ACC112 (cell line): ENCODE results near the gene HECW1.

Experiments
- H2AFZ ChIP-seq: fragments of 200-600 bp; sonication (generic); one replicate; pipeline ENCODE4 v1.6.0; 2017; ENCODE audit warnings: antibody characterized with exemption, low read length; ENCODE audit not compliant: unreplicated experiment
- H3K27ac ChIP-seq: fragments of 200-600 bp; sonication (generic); 2 replicates; pipeline ENCODE4 v1.5.1; 2014; ENCODE audit warnings: low read depth, mild to moderate bottlenecking, antibody characterized with exemption, low read length, moderate library complexity
- H3K27me3 ChIP-seq: fragments of 200-600 bp; sonication (generic); 2 replicates; pipeline ENCODE4 v1.6.1; 2014; ENCODE audit warnings: mild to moderate bottlenecking, antibody characterized with exemption, low read length, moderate library complexity, mixed read lengths; ENCODE audit not compliant: insufficient read depth
- H3K36me3 ChIP-seq: fragments of 200-600 bp; sonication (generic); 2 replicates; pipeline ENCODE4 v1.6.1; 2016; ENCODE audit warnings: mild to moderate bottlenecking, antibody characterized with exemption, low read length, moderate library complexity, mixed read lengths; ENCODE audit not compliant: insufficient read depth
- H3K4me1 ChIP-seq: fragments of 200-600 bp; sonication (generic); one replicate; pipeline ENCODE4 v1.6.1; 2016; ENCODE audit warnings: low read length, mixed read lengths; ENCODE audit not compliant: insufficient read depth, unreplicated experiment, control insufficient read depth
- H3K4me3 ChIP-seq: fragments of 200-600 bp; sonication (generic); 2 replicates; pipeline ENCODE4 v1.5.1; 2014; ENCODE audit warnings: mild to moderate bottlenecking, low read depth, low read length
- H3K79me2 ChIP-seq: fragments of 200-600 bp; sonication (generic); one replicate; pipeline ENCODE4 v1.6.0; 2016; ENCODE audit warnings: low read length; ENCODE audit not compliant: control insufficient read depth, unreplicated experiment, insufficient read depth

HECW1 gene

DNA sequence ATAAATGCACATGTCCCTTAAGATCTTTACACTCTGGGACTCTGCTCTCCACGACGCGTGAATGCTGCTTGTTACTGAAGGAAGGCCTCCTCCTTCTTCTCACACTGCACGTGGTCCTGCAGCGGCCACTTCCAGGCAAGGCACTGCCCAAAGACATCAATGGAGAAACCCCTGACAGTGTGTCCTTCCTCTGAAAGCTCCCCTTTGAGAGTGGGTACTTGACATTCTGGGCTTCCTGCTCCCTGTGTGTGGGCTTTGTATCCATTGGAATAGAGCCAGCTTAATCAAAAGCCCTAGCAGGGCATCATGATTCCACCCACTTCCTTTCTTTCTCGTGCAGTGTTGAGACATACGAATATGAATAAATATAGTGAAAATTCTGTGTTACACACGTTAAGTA lies 400.8 kb downstream of the HECW1 start:
- no peak overlapping the region for H2AFZ ChIP-seq

GRCh38 chr7:43516581-43517342 lies 404.3 kb downstream of the HECW1 start:
- Histone ChIP-seq H3K4me1 (peaks cover 9% of the 10 kb centered on the region), H2AFZ (no peak overlapping the region), H3K27me3 (peaks cover 20% of the 10 kb centered on the region), H3K27ac (no peak overlapping the region), H3K36me3 (no peaks in the 10 kb centered on the region), H3K79me2 (no peaks in the 10 kb centered on the region), H3K4me3 (no peak overlapping the region)

More for the DNA sequence above, 400.8 kb downstream of the HECW1 start:
- no peak overlapping the region for H3K4me3 ChIP-seq
- peaks cover 51% of the 10 kb centered on the region for H3K27me3 ChIP-seq
- H3K27ac ChIP-seq: no peak overlapping the region
- H3K79me2 ChIP-seq: no peaks in the 10 kb centered on the region
- no peaks in the 10 kb centered on the region for H3K36me3 ChIP-seq
- H3K4me1 ChIP-seq: peaks cover 9% of the 10 kb centered on the region

- Histone ChIP-seq H3K4me3 (no peak overlapping the region), H3K79me2 (no peaks in the 10 kb centered on the region), H3K27me3 (peaks cover 15% of the 10 kb centered on the region; the same call in 1 of the 2 replicates), H3K36me3 (no peaks in the 10 kb centered on the region), H3K27ac (no peak overlapping the region), H3K4me1 (peaks cover 9% of the 10 kb centered on the region), H2AFZ (no peak overlapping the region)
Measured at GRCh38 chr7:43517464-43517863, 405.0 kb downstream of the HECW1 start.

DNA sequence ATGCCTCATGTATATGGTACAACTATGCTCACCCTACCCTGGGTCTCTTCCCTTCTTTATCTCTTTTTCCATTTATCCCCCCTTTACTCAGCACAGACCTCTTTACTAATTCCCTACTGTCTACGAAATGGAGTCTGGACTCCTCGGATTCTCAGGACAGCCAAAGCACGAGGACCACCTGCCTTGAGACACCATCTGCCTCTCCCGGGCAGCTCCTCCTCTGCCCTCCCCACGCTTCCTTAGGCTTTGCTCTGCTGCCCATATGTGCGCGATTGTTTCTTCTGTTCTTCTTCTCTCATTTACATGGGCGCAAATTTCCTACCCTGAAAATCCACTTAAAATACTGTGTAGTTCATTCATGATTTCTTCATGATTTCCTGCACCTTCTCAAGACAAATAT lies 407.8 kb downstream of the HECW1 start:
- Histone ChIP-seq H2AFZ (no peak overlapping the region), H3K4me3 (no peak overlapping the region), H3K36me3 (no peaks in the 10 kb centered on the region), H3K27ac (no peak overlapping the region), H3K27me3 (0 out of 2 replicates have a peak, but pooled peaks cover under 1% of the 10 kb centered on the region), H3K4me1 (no peaks in the 10 kb centered on the region), H3K79me2 (no peaks in the 10 kb centered on the region)

- H3K4me1 ChIP-seq: no peaks in the 10 kb centered on the region
- H2AFZ ChIP-seq: no peak overlapping the region
- no peaks in the 10 kb centered on the region for H3K79me2 ChIP-seq
- H3K27me3 ChIP-seq: no peaks in the 10 kb centered on the region
- H3K27ac ChIP-seq: no peak overlapping the region
- H3K36me3 ChIP-seq: no peaks in the 10 kb centered on the region
- H3K4me3 ChIP-seq: no peak overlapping the region
Measured at GRCh38 chr7:43522406-43523156, 410.1 kb downstream of the HECW1 start.

DNA sequence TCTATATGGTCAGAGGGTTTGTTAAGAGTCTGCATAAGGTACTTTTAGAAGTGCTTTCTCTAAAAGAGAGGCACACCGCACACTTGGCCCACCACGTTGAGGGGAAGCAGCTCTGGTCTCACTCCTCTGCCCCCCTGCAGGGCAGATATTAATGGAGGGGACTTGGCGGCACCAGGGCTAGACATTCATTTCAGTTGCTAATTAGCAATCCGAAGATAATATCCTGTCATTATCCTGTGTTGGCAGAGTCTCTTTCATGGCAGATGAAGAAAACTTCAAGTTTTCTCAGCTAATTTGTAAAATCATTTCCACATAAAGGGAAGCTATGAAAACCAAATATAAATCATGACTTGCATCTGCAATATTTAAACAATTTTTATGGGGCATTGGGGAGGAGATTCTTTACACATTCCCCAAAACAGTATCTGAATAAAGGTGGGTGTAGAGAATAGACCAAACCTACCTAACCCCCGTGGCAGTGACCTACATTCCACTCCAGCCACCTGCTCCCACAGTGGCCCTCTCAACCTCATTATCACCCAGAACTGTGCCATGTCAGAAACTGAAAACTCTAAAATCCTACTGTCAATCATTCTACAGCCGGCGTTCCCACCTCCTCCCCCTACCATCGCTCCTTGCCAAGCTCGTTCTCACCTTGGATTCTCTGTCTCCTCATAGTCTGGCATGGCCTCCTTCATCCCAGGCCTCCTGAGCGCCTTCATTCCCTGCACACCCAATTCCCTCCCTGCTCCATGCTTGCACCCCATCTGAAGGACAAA lies 416.3 kb downstream of the HECW1 start:
- Histone ChIP-seq H3K27me3 (peaks cover 18% of the 10 kb centered on the region; the same call in 1 of the 2 replicates), H3K27ac (no peak overlapping the region), H3K4me1 (no peaks in the 10 kb centered on the region), H3K79me2 (no peaks in the 10 kb centered on the region), H3K4me3 (no peak overlapping the region), H3K36me3 (no peaks in the 10 kb centered on the region), H2AFZ (no peak overlapping the region)

DNA sequence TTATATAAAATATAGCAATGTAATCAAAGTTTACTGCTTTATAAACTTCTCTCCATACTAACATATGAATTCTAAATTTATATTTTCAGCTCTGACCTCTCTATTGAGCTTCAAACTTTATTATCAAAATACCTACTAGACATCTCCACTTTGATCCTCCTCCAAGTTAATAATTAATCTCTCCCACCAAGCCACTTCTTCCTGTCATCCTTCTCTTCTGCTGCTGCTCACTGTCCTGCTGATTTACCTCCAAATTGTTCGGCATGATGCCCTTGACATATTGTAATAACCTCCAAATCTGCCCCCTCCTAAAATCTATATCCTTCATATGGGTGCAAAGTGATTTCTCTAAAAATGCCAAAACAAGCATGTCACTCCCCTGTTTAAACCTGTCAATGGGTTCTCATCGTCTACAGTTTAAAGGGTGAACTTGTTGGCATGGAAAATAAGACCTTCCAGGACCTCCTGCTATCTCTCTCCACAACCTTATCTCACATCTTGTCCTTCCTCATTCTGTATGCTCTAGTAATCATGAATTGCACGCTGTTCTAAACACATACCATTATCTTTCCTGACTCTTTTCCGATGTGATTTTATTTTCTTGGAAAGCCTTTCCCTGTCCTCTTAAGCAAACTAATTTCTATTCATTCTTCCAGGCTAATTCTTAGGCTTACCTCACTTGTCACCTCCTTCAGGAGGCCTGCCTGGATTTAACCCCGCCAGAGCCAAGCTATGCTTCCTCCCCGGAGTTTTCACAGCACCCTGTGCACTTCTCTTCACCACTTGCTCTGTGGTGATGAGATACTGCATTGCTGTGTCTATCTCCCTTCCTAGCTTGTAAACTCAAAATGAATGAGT lies 418.3 kb downstream of the HECW1 start:
- Histone ChIP-seq H3K27ac (no peak overlapping the region), H2AFZ (no peak overlapping the region), H3K36me3 (no peaks in the 10 kb centered on the region), H3K4me3 (no peak overlapping the region), H3K4me1 (peaks cover 17% of the 10 kb centered on the region), H3K79me2 (no peaks in the 10 kb centered on the region), H3K27me3 (peaks cover 18% of the 10 kb centered on the region; the same call in 1 of the 2 replicates)

- H3K27me3 ChIP-seq: peaks cover 18% of the 10 kb centered on the region; the same call in 1 of the 2 replicates
- H3K27ac ChIP-seq: no peak overlapping the region
- no peaks in the 10 kb centered on the region for H3K36me3 ChIP-seq
- no peaks in the 10 kb centered on the region for H3K79me2 ChIP-seq
- no peak overlapping the region for H3K4me3 ChIP-seq
- H2AFZ ChIP-seq: no peak overlapping the region
- peaks cover 23% of the 10 kb centered on the region for H3K4me1 ChIP-seq
Measured at GRCh38 chr7:43531700-43532099, 419.3 kb downstream of the HECW1 start.

DNA sequence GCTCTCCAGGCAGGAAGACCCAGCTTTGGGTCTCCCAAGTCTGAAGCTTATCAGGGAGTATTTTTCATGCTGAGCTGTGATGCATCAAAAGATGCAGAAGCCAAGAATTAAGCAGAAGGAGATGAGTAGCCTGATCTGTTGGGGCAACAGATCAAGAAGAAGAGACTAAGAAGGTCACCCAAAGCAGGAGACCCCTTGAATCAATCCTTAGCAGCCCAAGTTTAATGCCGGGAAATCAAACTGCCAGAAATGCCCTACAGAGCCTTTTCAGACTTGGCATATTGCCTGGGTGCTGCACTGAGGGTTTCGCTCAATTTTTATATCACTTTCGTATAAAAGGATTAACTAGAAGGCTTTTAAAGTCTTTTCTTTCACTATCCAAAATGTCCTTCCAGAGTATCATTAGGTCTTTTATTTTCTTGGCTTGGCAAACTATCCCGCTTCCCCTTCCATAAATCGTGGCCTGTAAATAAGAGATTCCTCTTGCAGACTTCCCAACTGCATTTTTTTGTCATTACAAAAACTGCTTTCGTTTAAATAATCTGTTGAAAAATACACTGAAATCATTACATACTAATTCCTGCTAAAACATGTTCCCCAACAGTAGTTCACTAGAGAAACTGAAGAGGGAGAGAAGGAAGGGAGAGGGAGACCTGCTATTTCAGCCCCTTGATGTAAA lies 421.5 kb downstream of the HECW1 start:
- H3K27ac ChIP-seq: no peak overlapping the region
- no peak overlapping the region for H3K4me3 ChIP-seq
- H3K4me1 ChIP-seq: peaks cover 35% of the 10 kb centered on the region
- H3K27me3 ChIP-seq: peaks cover 18% of the 10 kb centered on the region; the same call in 1 of the 2 replicates
- H2AFZ ChIP-seq: no peak overlapping the region
- H3K36me3 ChIP-seq: no peaks in the 10 kb centered on the region
- no peaks in the 10 kb centered on the region for H3K79me2 ChIP-seq
